HG03280 (cell line): ENCODE results near the gene RGS1.
A peak's percentile ranks its signal among the peaks of the same experiment; 100 is the strongest.

Source experiments
- ATAC-seq: cut with Tn5 transposase; IDR thresholded peaks from one replicate; pipeline ENCODE4 v1.9.1; 2021; ENCODE audit warnings: mild to moderate bottlenecking, moderate library complexity; ENCODE audit not compliant: unreplicated experiment

The RGS1 gene

DNA sequence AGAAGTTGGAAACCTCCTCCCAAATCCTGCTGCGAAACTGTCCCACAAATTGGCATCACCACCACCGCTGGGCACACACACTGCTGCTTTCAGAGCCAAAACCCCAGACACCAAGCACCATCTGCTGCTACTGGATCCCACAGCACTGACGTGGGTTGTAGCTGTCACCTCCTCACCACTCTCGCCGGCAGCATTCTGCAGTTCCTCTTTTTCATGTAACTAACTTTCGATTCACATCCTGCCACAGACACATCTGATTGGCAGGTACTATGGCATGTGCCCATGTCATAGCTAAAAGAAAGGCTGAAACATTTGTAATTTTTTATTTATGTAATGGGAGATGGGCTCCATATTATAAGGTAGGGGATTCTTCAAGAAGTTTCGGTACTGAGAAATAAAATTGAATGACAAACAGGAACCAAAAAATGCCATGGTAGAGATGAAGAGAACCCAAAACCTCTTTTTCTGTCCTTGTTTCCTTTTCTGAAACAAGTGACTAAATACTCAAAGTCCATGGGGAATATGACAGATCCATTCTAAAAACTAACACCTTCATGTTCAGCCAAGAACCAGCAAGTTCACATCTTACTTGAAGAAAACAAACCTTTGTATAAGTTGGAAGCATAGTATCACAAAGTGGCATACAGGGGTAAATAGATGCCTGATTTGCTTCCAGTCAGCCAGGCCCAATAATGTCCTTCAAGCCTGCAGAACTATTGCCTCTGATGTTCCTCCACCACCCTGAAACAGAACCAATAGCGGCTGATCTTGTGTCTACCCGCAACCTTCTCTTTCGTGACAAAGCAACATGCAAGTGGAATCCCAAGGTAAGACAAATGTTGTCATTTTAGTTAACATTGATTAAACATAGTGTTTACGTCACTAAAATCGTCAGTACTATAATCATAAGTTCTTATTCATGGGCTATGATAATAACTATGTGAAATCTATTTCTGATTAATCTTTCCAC lies 33.8 kb downstream of the RGS1 start:
- peak; percentile 100 for ATAC-seq

DNA sequence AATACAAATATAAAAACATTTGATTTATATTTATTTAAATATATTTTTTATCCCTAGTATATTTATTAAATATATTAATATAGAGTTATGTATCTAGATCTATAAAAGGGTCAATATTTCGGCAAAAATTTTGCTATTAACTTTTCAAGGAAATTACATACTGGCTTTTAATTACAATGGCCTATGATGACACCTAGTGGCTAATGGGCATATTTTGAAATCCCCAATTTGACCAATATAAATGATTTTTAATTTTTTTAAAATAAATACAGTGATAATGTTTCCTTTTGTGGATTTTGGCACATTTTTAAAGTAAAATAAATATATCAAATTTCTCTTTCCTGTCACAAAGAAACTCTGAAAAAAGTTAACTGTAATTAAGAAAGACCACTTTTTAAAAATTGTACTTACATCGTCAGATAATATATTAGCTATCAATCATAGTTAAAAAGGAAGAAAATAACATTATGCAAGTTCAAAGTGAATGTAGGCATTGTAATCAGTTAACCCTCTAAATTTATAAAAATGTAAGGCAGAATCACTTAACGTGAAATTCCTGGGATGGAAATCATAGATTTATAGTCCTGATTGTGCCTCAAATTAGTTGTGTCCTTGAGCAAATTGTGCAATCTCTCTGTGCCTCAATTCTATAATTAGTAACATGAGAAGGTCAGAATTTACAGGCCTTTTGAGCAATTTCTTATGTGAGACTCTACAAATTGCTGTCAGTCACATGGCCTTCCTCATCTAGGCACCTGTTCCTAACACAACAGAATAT lies 34.7 kb downstream of the RGS1 start:
- ATAC-seq: no peak

DNA sequence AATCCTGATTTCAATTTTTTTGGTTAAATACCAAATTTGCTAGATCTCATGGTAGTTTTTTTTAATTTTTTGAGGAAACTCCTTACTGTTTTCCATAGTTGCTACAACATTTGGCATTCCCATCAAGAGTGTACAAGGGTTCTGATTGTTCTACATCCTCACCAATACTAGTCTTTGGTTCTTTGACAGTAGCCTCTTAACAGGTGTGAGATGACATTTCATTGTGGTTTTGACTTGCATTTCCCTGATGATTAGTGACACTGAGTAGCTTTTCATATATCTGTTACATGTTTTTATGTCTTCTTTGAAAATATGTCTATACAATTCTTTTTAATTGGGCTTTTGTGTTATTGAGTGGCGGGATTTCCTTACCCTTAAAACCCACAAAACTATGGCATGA lies 39.5 kb downstream of the RGS1 start:
- ATAC-seq: no peak

DNA sequence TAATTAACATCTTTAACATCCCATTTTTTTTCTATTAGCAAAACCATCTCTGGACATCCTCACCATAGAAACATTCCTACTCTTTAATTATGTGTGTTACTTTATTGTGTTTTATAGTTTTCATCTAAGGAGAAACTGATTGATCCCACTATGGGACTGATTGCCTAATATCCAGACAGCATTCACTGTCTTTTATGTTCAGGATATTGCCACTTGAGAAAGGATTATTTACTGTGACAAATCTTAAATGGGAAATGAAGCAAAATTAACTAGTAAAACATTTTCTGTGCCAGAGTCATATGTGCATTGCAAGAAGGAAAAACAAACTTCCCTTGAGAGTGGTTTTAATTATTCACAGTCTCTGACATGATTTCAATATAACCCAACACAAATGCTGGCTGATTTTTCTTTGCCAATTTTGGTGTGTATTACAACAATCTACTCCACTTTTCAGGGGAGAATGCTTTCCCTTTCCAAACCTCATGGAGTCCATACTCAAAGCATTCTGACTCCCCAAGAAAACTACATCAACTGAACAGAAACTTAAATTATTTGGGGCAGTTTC lies 44.6 kb downstream of the RGS1 start:
- ATAC-seq: no peak

DNA sequence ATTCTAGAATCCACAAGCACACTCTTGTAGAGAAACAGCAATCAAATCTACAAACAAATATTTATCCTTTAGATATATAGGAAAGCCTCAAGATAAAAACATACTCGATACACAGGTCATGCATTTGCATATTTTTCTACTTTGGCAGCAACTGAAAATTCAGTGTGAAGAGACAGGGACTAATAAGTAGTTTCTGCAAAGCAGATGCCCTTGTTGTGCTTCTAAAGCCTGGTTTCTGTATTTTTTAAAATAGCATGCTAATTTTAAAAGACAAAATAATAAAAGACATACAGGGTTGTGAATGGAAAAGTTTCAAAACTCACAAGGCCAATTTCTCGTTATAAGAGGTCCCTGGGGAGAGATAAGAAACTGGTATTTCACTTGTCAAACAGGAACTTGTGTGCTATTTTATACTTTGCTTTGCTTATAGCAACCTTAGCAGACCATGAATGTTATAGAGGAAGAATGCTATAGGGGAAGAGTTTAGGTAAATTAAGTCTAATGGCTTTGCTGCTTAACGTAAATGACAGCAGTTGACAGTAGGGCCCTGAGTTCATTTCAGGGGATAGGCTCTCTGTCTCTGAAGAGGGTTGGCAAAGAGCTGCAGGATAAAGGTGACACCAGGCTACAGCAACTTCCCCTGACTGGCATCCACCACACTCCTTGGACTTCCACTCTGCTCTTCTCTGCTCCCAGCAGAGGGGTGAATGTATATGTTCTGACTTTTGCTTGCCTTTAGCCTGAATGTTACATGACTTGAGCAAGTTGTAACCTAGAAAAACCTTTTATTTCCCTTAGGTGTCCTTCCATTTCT lies 51.0 kb downstream of the RGS1 start:
- peak; percentile 90 for ATAC-seq

DNA sequence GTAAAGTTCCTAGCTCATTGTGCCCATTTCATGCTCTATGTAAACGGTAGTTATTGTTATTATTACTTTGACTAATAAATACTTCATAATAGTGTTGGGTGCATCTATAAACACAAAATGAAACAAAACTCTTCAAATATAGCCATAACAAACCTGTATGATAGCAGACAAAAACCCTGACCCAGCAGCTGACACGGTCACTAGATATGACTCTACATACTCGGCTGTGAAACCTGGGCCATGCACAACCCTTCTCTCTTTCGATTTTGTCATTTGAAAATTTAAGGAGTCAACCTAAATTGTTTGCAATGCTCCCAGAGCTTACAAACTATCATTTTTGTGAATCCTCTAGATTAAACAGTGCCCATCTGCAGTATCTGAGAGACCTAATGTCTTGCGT lies 52.3 kb downstream of the RGS1 start:
- ATAC-seq: no peak

DNA sequence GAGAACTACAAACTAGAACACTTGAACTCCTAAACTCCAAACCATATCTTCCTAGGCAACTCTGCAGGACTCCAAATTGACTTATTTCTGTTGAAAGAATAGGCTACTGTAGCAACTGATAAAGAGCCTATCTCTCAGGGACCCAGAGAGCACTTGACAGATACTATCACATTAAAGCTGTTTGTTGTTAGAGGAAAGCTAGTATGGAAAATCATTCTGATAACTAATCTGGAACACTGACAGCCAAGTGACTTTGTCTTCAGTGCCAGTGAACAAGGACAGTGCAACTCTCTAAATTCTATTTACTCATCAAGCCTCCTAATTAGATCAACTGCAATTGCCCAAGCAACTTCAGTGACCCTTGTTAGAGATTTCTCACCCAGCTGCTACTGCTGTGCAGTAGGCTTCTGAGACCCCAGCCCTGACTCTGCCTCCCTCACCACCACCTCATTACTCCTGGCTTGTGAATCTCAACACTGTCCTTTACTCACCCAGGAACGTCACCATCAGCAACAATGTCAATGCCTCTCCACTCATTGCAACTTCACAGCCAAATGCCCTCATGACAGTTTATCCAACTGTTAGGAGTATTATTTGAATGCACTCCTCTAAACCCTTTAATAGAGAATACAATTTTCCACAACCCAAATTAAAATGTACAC lies 53.0 kb downstream of the RGS1 start:
- ATAC-seq: no peak

DNA sequence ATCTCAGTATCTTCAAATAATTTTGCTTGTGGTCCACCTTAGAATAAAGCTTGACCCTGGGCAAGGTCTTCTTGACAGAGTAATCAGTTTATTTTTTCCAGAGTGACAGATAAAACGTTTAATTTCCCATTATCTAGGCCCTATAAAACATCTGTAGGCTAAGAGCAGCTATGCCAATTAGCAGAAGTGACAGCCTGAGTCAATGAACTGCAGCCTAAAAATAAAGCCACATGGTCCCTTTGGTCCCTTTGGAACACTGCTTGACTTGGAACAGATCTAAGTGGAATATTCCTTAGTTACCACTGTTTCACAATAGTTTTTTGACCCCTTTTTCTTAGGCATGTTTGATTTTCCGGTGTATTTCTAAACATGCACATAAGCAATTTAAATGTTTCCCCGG lies 54.0 kb downstream of the RGS1 start:
- no peak for ATAC-seq
